ENCODE data around the gene R3HDM2.
A peak's percentile ranks its signal among the peaks of the same experiment; 100 is the strongest.

R3HDM2 gene

GRCh38 chr12:57280211-57281062 lies 150.4 kb downstream of the R3HDM2 start:
- TF ChIP-seq POLR2AphosphoS5 (IDR thresholded peaks at IDR 0.05; ENCODE audit: low read depth, low read length) (peak; percentile 50; the same call in 1 of the 2 replicates), TAF1 (IDR thresholded peaks at IDR 0.05; ENCODE audit: borderline replicate concordance, insufficient read depth, low read length) (no peak; the same call in 1 of the 2 replicates), FOXP2 (optimal IDR thresholded peaks at IDR 0.05; ENCODE audit: borderline replicate concordance, extremely low read depth, extremely low read length, insufficient read depth) (peak; percentile 77)

- TF ChIP-seq TAF1 (IDR thresholded peaks at IDR 0.05; ENCODE audit: borderline replicate concordance, insufficient read depth, low read length) (no peak), POLR2AphosphoS5 (IDR thresholded peaks at IDR 0.05; ENCODE audit: low read depth, low read length) (no peak), FOXP2 (optimal IDR thresholded peaks at IDR 0.05; ENCODE audit: borderline replicate concordance, extremely low read depth, extremely low read length, insufficient read depth) (no peak), SIN3A (IDR thresholded peaks at IDR 0.05; ENCODE audit: borderline replicate concordance, insufficient read depth, low read length) (no peak)
- TF ChIP-seq, protein P1, sequence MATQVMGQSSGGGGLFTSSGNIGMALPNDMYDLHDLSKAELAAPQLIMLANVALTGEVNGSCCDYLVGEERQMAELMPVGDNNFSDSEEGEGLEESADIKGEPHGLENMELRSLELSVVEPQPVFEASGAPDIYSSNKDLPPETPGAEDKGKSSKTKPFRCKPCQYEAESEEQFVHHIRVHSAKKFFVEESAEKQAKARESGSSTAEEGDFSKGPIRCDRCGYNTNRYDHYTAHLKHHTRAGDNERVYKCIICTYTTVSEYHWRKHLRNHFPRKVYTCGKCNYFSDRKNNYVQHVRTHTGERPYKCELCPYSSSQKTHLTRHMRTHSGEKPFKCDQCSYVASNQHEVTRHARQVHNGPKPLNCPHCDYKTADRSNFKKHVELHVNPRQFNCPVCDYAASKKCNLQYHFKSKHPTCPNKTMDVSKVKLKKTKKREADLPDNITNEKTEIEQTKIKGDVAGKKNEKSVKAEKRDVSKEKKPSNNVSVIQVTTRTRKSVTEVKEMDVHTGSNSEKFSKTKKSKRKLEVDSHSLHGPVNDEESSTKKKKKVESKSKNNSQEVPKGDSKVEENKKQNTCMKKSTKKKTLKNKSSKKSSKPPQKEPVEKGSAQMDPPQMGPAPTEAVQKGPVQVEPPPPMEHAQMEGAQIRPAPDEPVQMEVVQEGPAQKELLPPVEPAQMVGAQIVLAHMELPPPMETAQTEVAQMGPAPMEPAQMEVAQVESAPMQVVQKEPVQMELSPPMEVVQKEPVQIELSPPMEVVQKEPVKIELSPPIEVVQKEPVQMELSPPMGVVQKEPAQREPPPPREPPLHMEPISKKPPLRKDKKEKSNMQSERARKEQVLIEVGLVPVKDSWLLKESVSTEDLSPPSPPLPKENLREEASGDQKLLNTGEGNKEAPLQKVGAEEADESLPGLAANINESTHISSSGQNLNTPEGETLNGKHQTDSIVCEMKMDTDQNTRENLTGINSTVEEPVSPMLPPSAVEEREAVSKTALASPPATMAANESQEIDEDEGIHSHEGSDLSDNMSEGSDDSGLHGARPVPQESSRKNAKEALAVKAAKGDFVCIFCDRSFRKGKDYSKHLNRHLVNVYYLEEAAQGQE (IDR thresholded peaks at IDR 0.05; ENCODE audit: insufficient read depth in 1 of 2, low read depth in 2 of 2, low read length in 2 of 2), result no peak
Observed at GRCh38 chr12:57278465-57279381, 152.1 kb downstream of the R3HDM2 start.

DNA sequence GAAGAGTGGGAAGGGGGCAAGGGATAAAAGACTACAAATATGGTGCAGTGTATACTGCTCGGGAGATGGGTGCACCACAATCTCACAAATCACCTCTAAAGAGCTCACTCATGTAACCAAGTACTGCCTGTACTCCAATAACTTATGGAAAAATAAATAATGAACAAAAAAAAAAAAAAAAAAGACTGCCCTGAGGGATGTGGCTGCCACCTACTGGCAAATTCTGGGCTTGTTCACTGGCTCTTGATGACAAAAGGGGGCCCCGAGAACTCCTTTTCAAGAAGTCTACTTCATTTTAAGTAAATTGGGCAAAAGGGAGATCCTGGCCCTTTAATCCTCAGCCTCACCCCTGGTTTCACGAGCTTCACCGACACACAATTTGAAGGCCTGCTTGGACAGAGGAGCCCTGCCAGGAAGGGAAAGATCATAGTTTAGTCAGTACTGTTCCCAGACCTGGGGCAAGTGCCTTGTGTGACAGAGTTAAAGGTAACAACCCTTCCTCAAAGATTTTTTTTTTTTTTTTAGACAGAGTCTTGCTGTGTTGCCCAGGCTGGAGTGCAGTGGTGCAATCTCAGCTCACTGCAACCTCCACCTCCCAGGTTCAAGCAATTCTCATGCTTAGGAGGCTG lies 153.8 kb downstream of the R3HDM2 start:
- no peak for TF ChIP-seq POLR2AphosphoS5 (IDR thresholded peaks at IDR 0.05; ENCODE audit: low read depth, low read length)
- TF ChIP-seq SIN3A (IDR thresholded peaks at IDR 0.05; ENCODE audit: borderline replicate concordance, insufficient read depth, low read length), result no peak
- TF ChIP-seq, protein P1 (IDR thresholded peaks at IDR 0.05; ENCODE audit: insufficient read depth in 1 of 2, low read depth in 2 of 2, low read length in 2 of 2), result no peak
- no peak for TF ChIP-seq FOXP2 (optimal IDR thresholded peaks at IDR 0.05; ENCODE audit: borderline replicate concordance, extremely low read depth, extremely low read length, insufficient read depth)
- TF ChIP-seq TAF1 (IDR thresholded peaks at IDR 0.05; ENCODE audit: borderline replicate concordance, insufficient read depth, low read length), result no peak

GRCh38 chr12:57273516-57273915 lies 157.3 kb downstream of the R3HDM2 start:
- no peak for TF ChIP-seq FOXP2 (optimal IDR thresholded peaks at IDR 0.05; ENCODE audit: borderline replicate concordance, extremely low read depth, extremely low read length, insufficient read depth)
- no peak for TF ChIP-seq TAF1 (IDR thresholded peaks at IDR 0.05; ENCODE audit: borderline replicate concordance, insufficient read depth, low read length)
- TF ChIP-seq SIN3A (IDR thresholded peaks at IDR 0.05; ENCODE audit: borderline replicate concordance, insufficient read depth, low read length), result no peak
- TF ChIP-seq, protein P1 (IDR thresholded peaks at IDR 0.05; ENCODE audit: insufficient read depth in 1 of 2, low read depth in 2 of 2, low read length in 2 of 2), result no peak
- no peak for TF ChIP-seq POLR2AphosphoS5 (IDR thresholded peaks at IDR 0.05; ENCODE audit: low read depth, low read length)

All from PFSK-1 (cell line).